PFSK-1 (cell line): Measurements from ENCODE around the gene CLCN4.

Source experiments
- FOXP2 ChIP-seq: optimal IDR thresholded peaks from 2 replicates; pipeline ENCODE3; 2011; ENCODE audit warnings: borderline replicate concordance, control low read depth, inconsistent platforms; ENCODE audit not compliant: insufficient read depth; ENCODE audit errors: extremely low read length, extremely low read depth
- POLR2AphosphoS5 ChIP-seq: IDR thresholded peaks from 2 replicates; pipeline ENCODE4 v1.6.1; 2012; ENCODE audit warnings: low read depth, mild to moderate bottlenecking, control low read depth, low read length, moderate library complexity
- SIN3A ChIP-seq: IDR thresholded peaks from 2 replicates; pipeline ENCODE4 v1.6.1; 2012; ENCODE audit warnings: mild to moderate bottlenecking, low read length, moderate library complexity, borderline replicate concordance; ENCODE audit not compliant: insufficient read depth
- TAF1 ChIP-seq: IDR thresholded peaks from 2 replicates; pipeline ENCODE4 v1.6.1; 2012; ENCODE audit warnings: low read length, control low read depth, borderline replicate concordance; ENCODE audit not compliant: insufficient read depth
- TF ChIP-seq, protein P1 (sequence below), 2 experiments: IDR thresholded peaks; 2 replicates each; pipeline versions ENCODE4 v1.6.1 to v1.8.0; 2011 to 2012; ENCODE audit warnings: low read depth in 2 of 2, low read length in 2 of 2, control low read depth in 1 of 2, inconsistent platforms in 1 of 2, mild to moderate bottlenecking in 1 of 2, moderate library complexity in 1 of 2; ENCODE audit not compliant: insufficient read depth in 1 of 2

The CLCN4 gene

DNA sequence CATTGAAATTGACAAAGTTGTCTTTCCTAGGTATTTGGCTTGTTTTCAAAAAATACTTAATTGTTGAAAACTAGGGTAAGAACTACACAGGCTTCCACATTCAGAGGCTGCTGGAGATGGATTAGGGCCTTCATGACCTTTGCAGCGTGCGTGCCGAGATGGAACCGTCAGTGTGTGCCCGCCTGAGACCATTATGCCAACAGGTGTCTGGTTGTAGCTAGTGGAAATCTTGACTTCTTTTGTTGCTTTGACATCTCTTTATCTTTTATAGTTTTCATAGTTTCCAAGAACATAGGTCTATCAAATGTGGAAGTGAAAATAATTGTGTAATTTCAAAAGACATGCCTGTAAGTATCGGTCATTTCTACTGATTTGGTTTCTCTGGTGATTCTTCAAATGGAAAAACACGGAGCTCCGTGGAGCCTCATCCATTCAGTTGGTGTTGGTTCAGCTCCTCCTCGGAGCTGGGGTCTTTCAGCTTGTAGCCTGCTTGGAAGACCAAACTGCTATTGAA, 38.9 kb upstream of the CLCN4 start:
- no peak for TF ChIP-seq POLR2AphosphoS5
- TF ChIP-seq FOXP2 = no peak
- TF ChIP-seq, protein P1, sequence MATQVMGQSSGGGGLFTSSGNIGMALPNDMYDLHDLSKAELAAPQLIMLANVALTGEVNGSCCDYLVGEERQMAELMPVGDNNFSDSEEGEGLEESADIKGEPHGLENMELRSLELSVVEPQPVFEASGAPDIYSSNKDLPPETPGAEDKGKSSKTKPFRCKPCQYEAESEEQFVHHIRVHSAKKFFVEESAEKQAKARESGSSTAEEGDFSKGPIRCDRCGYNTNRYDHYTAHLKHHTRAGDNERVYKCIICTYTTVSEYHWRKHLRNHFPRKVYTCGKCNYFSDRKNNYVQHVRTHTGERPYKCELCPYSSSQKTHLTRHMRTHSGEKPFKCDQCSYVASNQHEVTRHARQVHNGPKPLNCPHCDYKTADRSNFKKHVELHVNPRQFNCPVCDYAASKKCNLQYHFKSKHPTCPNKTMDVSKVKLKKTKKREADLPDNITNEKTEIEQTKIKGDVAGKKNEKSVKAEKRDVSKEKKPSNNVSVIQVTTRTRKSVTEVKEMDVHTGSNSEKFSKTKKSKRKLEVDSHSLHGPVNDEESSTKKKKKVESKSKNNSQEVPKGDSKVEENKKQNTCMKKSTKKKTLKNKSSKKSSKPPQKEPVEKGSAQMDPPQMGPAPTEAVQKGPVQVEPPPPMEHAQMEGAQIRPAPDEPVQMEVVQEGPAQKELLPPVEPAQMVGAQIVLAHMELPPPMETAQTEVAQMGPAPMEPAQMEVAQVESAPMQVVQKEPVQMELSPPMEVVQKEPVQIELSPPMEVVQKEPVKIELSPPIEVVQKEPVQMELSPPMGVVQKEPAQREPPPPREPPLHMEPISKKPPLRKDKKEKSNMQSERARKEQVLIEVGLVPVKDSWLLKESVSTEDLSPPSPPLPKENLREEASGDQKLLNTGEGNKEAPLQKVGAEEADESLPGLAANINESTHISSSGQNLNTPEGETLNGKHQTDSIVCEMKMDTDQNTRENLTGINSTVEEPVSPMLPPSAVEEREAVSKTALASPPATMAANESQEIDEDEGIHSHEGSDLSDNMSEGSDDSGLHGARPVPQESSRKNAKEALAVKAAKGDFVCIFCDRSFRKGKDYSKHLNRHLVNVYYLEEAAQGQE (IDR thresholded peaks at IDR 0.05; ENCODE audit: insufficient read depth in 1 of 2, low read depth in 2 of 2, low read length in 2 of 2) = no peak
- no peak for TF ChIP-seq TAF1
- TF ChIP-seq SIN3A = no peak

GRCh38 chrX:10118530-10118929, 38.2 kb upstream of the CLCN4 start:
- TF ChIP-seq TAF1 (no peak), POLR2AphosphoS5 (no peak), SIN3A (no peak), FOXP2 (no peak)
- TF ChIP-seq, protein P1 (IDR thresholded peaks at IDR 0.05; ENCODE audit: insufficient read depth in 1 of 2, low read depth in 2 of 2, low read length in 2 of 2) = no peak

DNA sequence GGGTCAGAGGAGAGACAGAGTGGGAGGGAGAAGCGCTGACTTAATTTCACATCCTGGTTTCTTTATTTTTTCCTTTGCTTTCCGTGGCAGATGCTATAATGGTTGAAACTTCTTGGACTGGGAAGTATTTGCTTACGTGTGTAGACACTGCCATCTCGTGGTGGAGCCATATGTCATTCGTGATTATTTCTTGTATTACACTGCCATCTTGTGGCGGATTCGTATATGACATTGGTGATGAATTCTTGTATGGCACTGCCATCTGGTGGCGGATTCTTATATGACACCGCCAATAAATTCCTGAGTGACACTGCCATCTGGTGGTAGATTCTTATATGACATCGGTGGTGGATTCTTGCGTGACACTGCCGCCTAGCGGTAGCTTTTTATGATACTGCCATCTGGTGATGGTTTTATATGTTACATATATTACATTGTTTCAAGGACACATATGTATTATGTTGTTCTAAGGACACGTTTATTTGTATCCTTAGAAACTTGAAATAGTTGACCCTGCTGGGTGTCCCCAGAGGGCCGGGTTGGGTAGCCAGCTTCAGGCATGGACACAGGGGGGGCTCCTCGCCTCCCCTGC, 37.3 kb upstream of the CLCN4 start:
- TF ChIP-seq TAF1 (no peak), FOXP2 (no peak), POLR2AphosphoS5 (no peak), SIN3A (no peak)
- TF ChIP-seq, protein P1 (IDR thresholded peaks at IDR 0.05; ENCODE audit: insufficient read depth in 1 of 2, low read depth in 2 of 2, low read length in 2 of 2) = no peak

GRCh38 chrX:10120331-10120730, 36.4 kb upstream of the CLCN4 start:
- TF ChIP-seq FOXP2 = no peak
- TF ChIP-seq TAF1 = no peak
- TF ChIP-seq, protein P1 (IDR thresholded peaks at IDR 0.05; ENCODE audit: insufficient read depth in 1 of 2, low read depth in 2 of 2, low read length in 2 of 2) = no peak
- no peak for TF ChIP-seq POLR2AphosphoS5
- no peak for TF ChIP-seq SIN3A
